Ovary (tissue), 3 donors: ENCODE results near the gene H6PD.

Source experiments
- CTCF ChIP-seq, 3 donors: fragments of 450-650 bp in 2 of 3; fragments of 200-600 bp in 1 of 3; IDR thresholded peaks; one replicate each; pipeline versions ENCODE4 v1.5.1 to v1.8.0; 2016 to 2022; ENCODE audit warnings: antibody characterized with exemption in 3 of 3, mild to moderate bottlenecking in 1 of 3
- POLR2A ChIP-seq: fragments of 450-650 bp; IDR thresholded peaks from one replicate; pipeline ENCODE4 v1.6.1; 2017; ENCODE audit warnings: antibody characterized with exemption, mild to moderate bottlenecking, moderate library complexity
- donor health status: DM: no; HTN: no; CAD: no.

- peak in 2 of 3 donors; percentile 38 to 55 for TF ChIP-seq CTCF (IDR thresholded peaks at IDR 0.05)
- TF ChIP-seq POLR2A, result no peak
Observed at GRCh38 chr1:9249534-9250410, 15.2 kb downstream of the H6PD start.
